Stimulated activated CD8-positive, alpha-beta memory T cell treated with anti-CD3 and anti-CD28 coated beads, Interleukin-15, amount 100 ng/mL, for 1 hour (primary cell): ENCODE data around the gene PLEKHA4.
A peak's percentile ranks its signal among the peaks of the same experiment; 100 is the strongest.
"Not testable (repeated sequence)": the region's sequence is repeated elsewhere in the genome, so short reads cannot be mapped to it uniquely, and the experiment has no call there.

ENCODE experiments used
- DNase-seq: peaks from one replicate; pipeline ENCODE4 v3.0.0-alpha.2; 2020; ENCODE audit warnings: low read depth

PLEKHA4 gene

GRCh38 chr19:48866692-48867091 lies 1.7 kb downstream of the PLEKHA4 start:
- no peak for DNase-seq

- DNase-seq, result no peak
Measured at GRCh38 chr19:48862827-48863226, 5.6 kb downstream of the PLEKHA4 start.

GRCh38 chr19:48861313-48861712 lies 7.1 kb downstream of the PLEKHA4 start:
- no peak for DNase-seq

- DNase-seq, result no peak
Measured at GRCh38 chr19:48859711-48860572, 8.5 kb downstream of the PLEKHA4 start.

- DNase-seq, result peak; percentile 70
Measured at GRCh38 chr19:48858984-48859710, 9.3 kb downstream of the PLEKHA4 start.

GRCh38 chr19:48856921-48857320 lies 11.5 kb downstream of the PLEKHA4 start:
- DNase-seq, result no peak

- DNase-seq, result no peak
Measured at GRCh38 chr19:48854103-48854502, 14.3 kb downstream of the PLEKHA4 start.

- DNase-seq, result no peak
Measured at GRCh38 chr19:48853483-48853882, 14.9 kb downstream of the PLEKHA4 start.

- DNase-seq, result no peak
Measured at GRCh38 chr19:48852292-48852691, 16.1 kb downstream of the PLEKHA4 start.

- DNase-seq, result not testable (repeated sequence)
Measured at GRCh38 chr19:48846659-48847058, 21.8 kb downstream of the PLEKHA4 start.

- no peak for DNase-seq
Measured at GRCh38 chr19:48845384-48845783, 23.0 kb downstream of the PLEKHA4 start.

- no peak for DNase-seq
Measured at GRCh38 chr19:48844472-48844871, 23.9 kb downstream of the PLEKHA4 start.

GRCh38 chr19:48842789-48843162 lies 25.6 kb downstream of the PLEKHA4 start:
- DNase-seq, result peak; percentile 24

- no peak for DNase-seq
Measured at GRCh38 chr19:48841571-48841970, 26.8 kb downstream of the PLEKHA4 start.

- DNase-seq, result no peak
Measured at GRCh38 chr19:48841047-48841446, 27.4 kb downstream of the PLEKHA4 start.

GRCh38 chr19:48837687-48838086 lies 30.7 kb downstream of the PLEKHA4 start:
- DNase-seq, result no peak

GRCh38 chr19:48837051-48837524 lies 31.3 kb downstream of the PLEKHA4 start:
- peak; percentile 58 for DNase-seq

- DNase-seq, result no peak
Measured at GRCh38 chr19:48836089-48837017, 32.1 kb downstream of the PLEKHA4 start, which contains the start of gene HSD17B14. Gene HSD17B14 (minus strand): TSS chr19:48836491. CDS start chr19:48836411, 80 bp downstream.

GRCh38 chr19:48835734-48836088 lies 32.7 kb downstream of the PLEKHA4 start:
- peak; percentile 94 for DNase-seq

GRCh38 chr19:48833977-48834376 lies 34.4 kb downstream of the PLEKHA4 start:
- no peak for DNase-seq

GRCh38 chr19:48833049-48833448 lies 35.4 kb downstream of the PLEKHA4 start:
- no peak for DNase-seq

- no peak for DNase-seq
Measured at GRCh38 chr19:48830965-48831364, 37.5 kb downstream of the PLEKHA4 start.
